ENCODE measurements around the gene CD7. TPM values are rescaled to one million over a fixed set of nuclear protein-coding genes. Genes with fewer than 3 reads are reported as not detected.

Gene CD7
- total RNA-seq, 2 donors from 2014 or later, result 0.55 to 0.80 TPM

- Histone ChIP-seq H3K4me1 (ENCODE audit: control insufficient read depth, insufficient read depth, low read length) (no peaks in the 10 kb centered on the region), H3K36me3 (ENCODE audit: control insufficient read depth, insufficient read depth, low read length) (no peaks in the 10 kb centered on the region), H3K9ac (ENCODE audit: extremely low read depth, low read length, poor library complexity, severe bottlenecking) (no peak overlapping the region), H3K9me3 (ENCODE audit: control insufficient read depth, low read length) (no peaks in the 10 kb centered on the region), H3K27ac (ENCODE audit: low read depth, low read length) (no peak overlapping the region), H3K27me3 (ENCODE audit: control insufficient read depth, insufficient read depth, low read length, poor library complexity, severe bottlenecking) (peaks cover 53% of the 10 kb centered on the region), H3K4me3 (ENCODE audit: low read length) (no peak overlapping the region)
- DNase-seq, result no peak
- TF ChIP-seq CTCF (conservative IDR thresholded peaks at IDR 0.05), result no peak
- Mint-ChIP-seq H3K9me3 (no peaks in the 10 kb centered on the region), H3K4me1 (peaks cover 12% of the 10 kb centered on the region), H3K27ac (no peak overlapping the region), H3K4me3 (no peak overlapping the region), H3K36me3 (ENCODE audit: low read depth) (no peaks in the 10 kb centered on the region), H3K27me3 (ENCODE audit: insufficient read depth) (peaks cover 56% of the 10 kb centered on the region)
- WGBS, 2 experiments (ENCODE audit: insufficient coverage in 1 of 2, insufficient read length in 1 of 2), result 86 to 89% methylated on average over 16 to 28 of the region's 28 CpGs
Measured at GRCh38 chr17:82330322-82331239, 13.2 kb upstream of the CD7 start.

GRCh38 chr17:82329683-82330321, 12.4 kb upstream of the CD7 start:
- WGBS, 2 experiments (ENCODE audit: insufficient coverage in 1 of 2, insufficient read length in 1 of 2), result 91% methylated on average over 17 to 19 of the region's 19 CpGs
- Histone ChIP-seq H3K27me3 (ENCODE audit: control insufficient read depth, insufficient read depth, low read length, poor library complexity, severe bottlenecking) (peaks cover 46% of the 10 kb centered on the region), H3K9me3 (ENCODE audit: control insufficient read depth, low read length) (no peaks in the 10 kb centered on the region), H3K9ac (ENCODE audit: extremely low read depth, low read length, poor library complexity, severe bottlenecking) (no peak overlapping the region), H3K27ac (ENCODE audit: low read depth, low read length) (no peak overlapping the region), H3K4me3 (ENCODE audit: low read length) (no peak overlapping the region), H3K4me1 (ENCODE audit: control insufficient read depth, insufficient read depth, low read length) (no peaks in the 10 kb centered on the region), H3K36me3 (ENCODE audit: control insufficient read depth, insufficient read depth, low read length) (no peaks in the 10 kb centered on the region)
- Mint-ChIP-seq H3K4me3 (no peak overlapping the region), H3K9me3 (no peaks in the 10 kb centered on the region), H3K27me3 (ENCODE audit: insufficient read depth) (peaks cover 48% of the 10 kb centered on the region), H3K27ac (no peak overlapping the region), H3K4me1 (peaks cover 10% of the 10 kb centered on the region), H3K36me3 (ENCODE audit: low read depth) (no peaks in the 10 kb centered on the region)
- no peak for DNase-seq
- TF ChIP-seq CTCF (conservative IDR thresholded peaks at IDR 0.05), result no peak

GRCh38 chr17:82328994-82329507, 11.6 kb upstream of the CD7 start:
- H3K9me3 ChIP-seq (ENCODE audit: control insufficient read depth, low read length), result no peaks in the 10 kb centered on the region
- peaks cover 41% of the 10 kb centered on the region for H3K27me3 Mint-ChIP-seq (ENCODE audit: insufficient read depth)
- no peaks in the 10 kb centered on the region for H3K4me1 ChIP-seq (ENCODE audit: control insufficient read depth, insufficient read depth, low read length)
- H3K9me3 Mint-ChIP-seq, result no peaks in the 10 kb centered on the region
- no peaks in the 10 kb centered on the region for H3K36me3 ChIP-seq (ENCODE audit: control insufficient read depth, insufficient read depth, low read length)
- TF ChIP-seq CTCF (conservative IDR thresholded peaks at IDR 0.05), result no peak
- WGBS, 2 experiments (ENCODE audit: insufficient coverage in 1 of 2, insufficient read length in 1 of 2), result 91 to 97% methylated on average over 7 to 15 of the region's 15 CpGs
- no peak overlapping the region for H3K27ac Mint-ChIP-seq
- no peak overlapping the region for H3K4me3 ChIP-seq (ENCODE audit: low read length)
- H3K4me3 Mint-ChIP-seq, result no peak overlapping the region
- H3K4me1 Mint-ChIP-seq, result peaks cover 10% of the 10 kb centered on the region
- H3K36me3 Mint-ChIP-seq (ENCODE audit: low read depth), result no peaks in the 10 kb centered on the region
- no peak overlapping the region for H3K9ac ChIP-seq (ENCODE audit: extremely low read depth, low read length, poor library complexity, severe bottlenecking)
- no peak for DNase-seq
- peaks cover 38% of the 10 kb centered on the region for H3K27me3 ChIP-seq (ENCODE audit: control insufficient read depth, insufficient read depth, low read length, poor library complexity, severe bottlenecking)
- no peak overlapping the region for H3K27ac ChIP-seq (ENCODE audit: low read depth, low read length)
